GM12892 (cell line): ENCODE data around the gene FGFR2.

Experiments
- POLR2A ChIP-seq: IDR thresholded peaks from 2 replicates; pipeline ENCODE4 v1.6.1; 2011; ENCODE audit warnings: low read depth, low read length, control low read depth
- POLR2AphosphoS5 ChIP-seq: IDR thresholded peaks from 2 replicates; pipeline ENCODE4 v1.6.1; 2011; ENCODE audit warnings: low read depth, low read length, control low read depth
- TAF1 ChIP-seq: IDR thresholded peaks from 2 replicates; pipeline ENCODE4 v1.6.1; 2011; ENCODE audit warnings: low read depth, mild to moderate bottlenecking, control low read depth, low read length, borderline replicate concordance

DNA sequence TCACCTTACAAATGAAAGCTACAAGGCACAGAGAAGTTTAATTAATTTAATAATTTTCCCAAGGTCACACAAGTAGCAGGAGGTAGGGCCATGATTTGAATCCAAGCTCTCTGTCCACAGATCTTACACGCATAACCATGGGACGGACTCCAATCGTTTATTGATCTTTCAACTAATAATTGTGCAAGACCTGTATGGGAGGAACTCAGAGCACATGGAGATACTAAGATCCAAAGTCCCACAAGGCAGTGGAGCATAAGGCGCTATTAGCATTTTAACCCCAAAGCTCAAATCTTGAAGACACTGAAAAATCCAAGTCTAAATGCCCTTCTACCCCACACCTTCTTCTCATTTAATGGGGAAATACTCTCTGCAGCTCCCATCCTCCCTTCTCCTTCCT is 143.5 kb downstream of the FGFR2 start:
- TF ChIP-seq POLR2A: no peak
- TF ChIP-seq TAF1: no peak
- no peak for TF ChIP-seq POLR2AphosphoS5
